CD4-positive, alpha-beta T cell treated with Interleukin-15 for 4 hours (primary cell): Measurements from ENCODE around the gene LACRT.
"Not testable (repeated sequence)": the region's sequence is repeated elsewhere in the genome, so short reads cannot be mapped to it uniquely, and the experiment has no call there.

Experiments
- DNase-seq: peaks from one replicate; pipeline ENCODE4 v3.0.0-alpha.2; 2020; ENCODE audit warnings: low spot score

Gene LACRT

GRCh38 chr12:54634795-54635194, at the start of gene LACRT:
Gene LACRT (minus strand): TSS chr12:54634895. CDS start chr12:54634841, 54 bp downstream.
- no peak for DNase-seq

GRCh38 chr12:54683398-54683797, 48.7 kb upstream of the LACRT start:
- DNase-seq: no peak

- no peak for DNase-seq
Measured at GRCh38 chr12:54682674-54683073, 48.0 kb upstream of the LACRT start.

GRCh38 chr12:54680374-54680773, 45.7 kb upstream of the LACRT start:
- DNase-seq: peak; percentile 7

GRCh38 chr12:54678131-54678530, 43.4 kb upstream of the LACRT start:
- no peak for DNase-seq

GRCh38 chr12:54667945-54668344, 33.2 kb upstream of the LACRT start:
- DNase-seq: no peak

GRCh38 chr12:54666008-54666407, 31.3 kb upstream of the LACRT start:
- DNase-seq: no peak

GRCh38 chr12:54665022-54665635, 30.4 kb upstream of the LACRT start:
- not testable (repeated sequence) for DNase-seq

- DNase-seq: no peak
Measured at GRCh38 chr12:54663603-54664002, 28.9 kb upstream of the LACRT start.

- no peak for DNase-seq
Measured at GRCh38 chr12:54662026-54662425, 27.3 kb upstream of the LACRT start.

GRCh38 chr12:54661048-54661447, 26.4 kb upstream of the LACRT start:
- no peak for DNase-seq

- no peak for DNase-seq
Measured at GRCh38 chr12:54660320-54660962, 25.7 kb upstream of the LACRT start.

GRCh38 chr12:54658306-54659264, 23.9 kb upstream of the LACRT start:
- DNase-seq: peak; percentile 29

GRCh38 chr12:54657105-54657607, 22.5 kb upstream of the LACRT start:
- DNase-seq: no peak

GRCh38 chr12:54654926-54655325, 20.2 kb upstream of the LACRT start:
- DNase-seq: no peak

- no peak for DNase-seq
Measured at GRCh38 chr12:54653025-54653424, 18.3 kb upstream of the LACRT start.

GRCh38 chr12:54650889-54651288, 16.2 kb upstream of the LACRT start:
- DNase-seq: no peak

- no peak for DNase-seq
Measured at GRCh38 chr12:54650409-54650808, 15.7 kb upstream of the LACRT start.

- DNase-seq: no peak
Measured at GRCh38 chr12:54649825-54650224, 15.1 kb upstream of the LACRT start.

GRCh38 chr12:54648265-54648664, 13.6 kb upstream of the LACRT start, which contains the start of gene DCD:
Gene DCD (minus strand): TSS chr12:54648365. CDS start chr12:54648303, 62 bp downstream.
- no peak for DNase-seq

GRCh38 chr12:54641554-54641953, 6.9 kb upstream of the LACRT start:
- DNase-seq: no peak

GRCh38 chr12:54641089-54641488, 6.4 kb upstream of the LACRT start:
- DNase-seq: no peak
